GM23338 (cell line): ENCODE measurements around the gene HPD.

Experiments
- EZH2 ChIP-seq: fragments of 200-600 bp; sonication (generic); IDR thresholded peaks from one replicate; pipeline ENCODE4 v1.8.0; 2017; ENCODE audit warnings: antibody characterized with exemption, mild to moderate bottlenecking, low read depth; ENCODE audit not compliant: unreplicated experiment
- POLR2AphosphoS5 ChIP-seq: IDR thresholded peaks from 2 replicates; pipeline ENCODE4 v1.6.1; 2016; ENCODE audit warnings: antibody characterized with exemption, low read depth
- TF ChIP-seq, protein P1 (sequence below): IDR thresholded peaks from one replicate; pipeline ENCODE4 v1.6.1; 2018; ENCODE audit warnings: antibody characterized with exemption; ENCODE audit not compliant: unreplicated experiment
- TF ChIP-seq, protein P2 (sequence below), 2 experiments: fragments of 200-600 bp in 1 of 2; sonication (generic) in 1 of 2; conservative IDR thresholded peaks; 2 replicates each; pipeline versions ENCODE4 v1.5.1 to v1.6.1; 2016 to 2017; ENCODE audit warnings: antibody characterized with exemption in 2 of 2, low read depth in 2 of 2, mild to moderate bottlenecking in 2 of 2, moderate library complexity in 1 of 2

GRCh38 chr12:121866331-121866730 lies 7.7 kb upstream of the HPD start:
- TF ChIP-seq EZH2, result no peak
- TF ChIP-seq, protein P1, sequence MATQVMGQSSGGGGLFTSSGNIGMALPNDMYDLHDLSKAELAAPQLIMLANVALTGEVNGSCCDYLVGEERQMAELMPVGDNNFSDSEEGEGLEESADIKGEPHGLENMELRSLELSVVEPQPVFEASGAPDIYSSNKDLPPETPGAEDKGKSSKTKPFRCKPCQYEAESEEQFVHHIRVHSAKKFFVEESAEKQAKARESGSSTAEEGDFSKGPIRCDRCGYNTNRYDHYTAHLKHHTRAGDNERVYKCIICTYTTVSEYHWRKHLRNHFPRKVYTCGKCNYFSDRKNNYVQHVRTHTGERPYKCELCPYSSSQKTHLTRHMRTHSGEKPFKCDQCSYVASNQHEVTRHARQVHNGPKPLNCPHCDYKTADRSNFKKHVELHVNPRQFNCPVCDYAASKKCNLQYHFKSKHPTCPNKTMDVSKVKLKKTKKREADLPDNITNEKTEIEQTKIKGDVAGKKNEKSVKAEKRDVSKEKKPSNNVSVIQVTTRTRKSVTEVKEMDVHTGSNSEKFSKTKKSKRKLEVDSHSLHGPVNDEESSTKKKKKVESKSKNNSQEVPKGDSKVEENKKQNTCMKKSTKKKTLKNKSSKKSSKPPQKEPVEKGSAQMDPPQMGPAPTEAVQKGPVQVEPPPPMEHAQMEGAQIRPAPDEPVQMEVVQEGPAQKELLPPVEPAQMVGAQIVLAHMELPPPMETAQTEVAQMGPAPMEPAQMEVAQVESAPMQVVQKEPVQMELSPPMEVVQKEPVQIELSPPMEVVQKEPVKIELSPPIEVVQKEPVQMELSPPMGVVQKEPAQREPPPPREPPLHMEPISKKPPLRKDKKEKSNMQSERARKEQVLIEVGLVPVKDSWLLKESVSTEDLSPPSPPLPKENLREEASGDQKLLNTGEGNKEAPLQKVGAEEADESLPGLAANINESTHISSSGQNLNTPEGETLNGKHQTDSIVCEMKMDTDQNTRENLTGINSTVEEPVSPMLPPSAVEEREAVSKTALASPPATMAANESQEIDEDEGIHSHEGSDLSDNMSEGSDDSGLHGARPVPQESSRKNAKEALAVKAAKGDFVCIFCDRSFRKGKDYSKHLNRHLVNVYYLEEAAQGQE, result no peak
- TF ChIP-seq, protein P2, sequence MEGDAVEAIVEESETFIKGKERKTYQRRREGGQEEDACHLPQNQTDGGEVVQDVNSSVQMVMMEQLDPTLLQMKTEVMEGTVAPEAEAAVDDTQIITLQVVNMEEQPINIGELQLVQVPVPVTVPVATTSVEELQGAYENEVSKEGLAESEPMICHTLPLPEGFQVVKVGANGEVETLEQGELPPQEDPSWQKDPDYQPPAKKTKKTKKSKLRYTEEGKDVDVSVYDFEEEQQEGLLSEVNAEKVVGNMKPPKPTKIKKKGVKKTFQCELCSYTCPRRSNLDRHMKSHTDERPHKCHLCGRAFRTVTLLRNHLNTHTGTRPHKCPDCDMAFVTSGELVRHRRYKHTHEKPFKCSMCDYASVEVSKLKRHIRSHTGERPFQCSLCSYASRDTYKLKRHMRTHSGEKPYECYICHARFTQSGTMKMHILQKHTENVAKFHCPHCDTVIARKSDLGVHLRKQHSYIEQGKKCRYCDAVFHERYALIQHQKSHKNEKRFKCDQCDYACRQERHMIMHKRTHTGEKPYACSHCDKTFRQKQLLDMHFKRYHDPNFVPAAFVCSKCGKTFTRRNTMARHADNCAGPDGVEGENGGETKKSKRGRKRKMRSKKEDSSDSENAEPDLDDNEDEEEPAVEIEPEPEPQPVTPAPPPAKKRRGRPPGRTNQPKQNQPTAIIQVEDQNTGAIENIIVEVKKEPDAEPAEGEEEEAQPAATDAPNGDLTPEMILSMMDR (conservative IDR thresholded peaks at IDR 0.05; ENCODE audit: low read depth in 2 of 2), result no peak
- no peak for TF ChIP-seq POLR2AphosphoS5
